DND-41 (cell line): ENCODE data around the gene MACROD2.

Experiments used
- ATAC-seq: fragments of 200-7000 bp; cut with Tn5 transposase; 3 replicates; pipeline ENCODE4 v1.9.1; 2021; ENCODE audit warnings: low read depth; ENCODE audit not compliant: insufficient read depth
- DNase-seq: peaks from one replicate; pipeline ENCODE4 v3.0.0-alpha.2; 2020
- H2AFZ ChIP-seq: 2 replicates; pipeline ENCODE4 v1.6.0; 2012; ENCODE audit warnings: low read depth, low read length
- H3K27ac ChIP-seq: 2 replicates; pipeline ENCODE4 v1.5.1; 2012; ENCODE audit warnings: low read length, inconsistent platforms
- H3K27me3 ChIP-seq: fragments of 200-600 bp; sonication (generic); 2 replicates; pipeline ENCODE4 v1.6.0; 2012; ENCODE audit warnings: low read length, mild to moderate bottlenecking, inconsistent platforms; ENCODE audit not compliant: insufficient read depth, poor library complexity
- H3K36me3 ChIP-seq: 2 replicates; pipeline ENCODE4 v1.5.1; 2012; ENCODE audit warnings: low read length, inconsistent platforms; ENCODE audit not compliant: insufficient read depth
- H3K4me1 ChIP-seq: 2 replicates; pipeline ENCODE4 v1.5.1; 2012; ENCODE audit warnings: mild to moderate bottlenecking, low read length; ENCODE audit not compliant: insufficient read depth
- H3K4me2 ChIP-seq: 2 replicates; pipeline ENCODE4 v1.6.0; 2012; ENCODE audit warnings: mild to moderate bottlenecking, moderate library complexity, low read length, inconsistent platforms; ENCODE audit not compliant: insufficient read depth
- H3K4me3 ChIP-seq, 2 experiments: fragments of 200-600 bp in 1 of 2; shearing (Covaris generic) in 1 of 2; 2 replicates each; pipeline ENCODE4 v1.5.1; 2012 to 2016; ENCODE audit warnings: inconsistent platforms in 2 of 2, low read length in 2 of 2, mild to moderate bottlenecking in 2 of 2, low read depth in 1 of 2, moderate library complexity in 1 of 2
- H3K79me2 ChIP-seq: 2 replicates; pipeline ENCODE4 v1.6.0; 2012; ENCODE audit warnings: low read length, inconsistent platforms; ENCODE audit not compliant: insufficient read depth
- H3K9ac ChIP-seq: 2 replicates; pipeline ENCODE4 v1.6.0; 2012; ENCODE audit warnings: low read depth, mild to moderate bottlenecking, inconsistent platforms, low read length, moderate library complexity
- H3K9me3 ChIP-seq: 2 replicates; pipeline ENCODE4 v1.5.1; 2012; ENCODE audit warnings: low read length, moderate library complexity, mild to moderate bottlenecking, inconsistent platforms; ENCODE audit not compliant: insufficient read depth, severe bottlenecking
- H4K20me1 ChIP-seq: 2 replicates; pipeline ENCODE4 v1.6.0; 2012; ENCODE audit warnings: low read length; ENCODE audit not compliant: insufficient read depth
- EZH2 ChIP-seq: IDR thresholded peaks from 3 replicates; pipeline ENCODE4 v1.6.1; 2012; ENCODE audit warnings: borderline replicate concordance, low read depth, mild to moderate bottlenecking, moderate library complexity, low read length, inconsistent platforms; ENCODE audit not compliant: severe bottlenecking
- TF ChIP-seq, protein P1 (sequence below): IDR thresholded peaks from 2 replicates; pipeline ENCODE4 v1.5.1; 2012; ENCODE audit warnings: borderline replicate concordance, low read length, moderate library complexity, mild to moderate bottlenecking; ENCODE audit not compliant: poor library complexity, severe bottlenecking; ENCODE audit errors: extremely low read depth

The MACROD2 gene

DNA sequence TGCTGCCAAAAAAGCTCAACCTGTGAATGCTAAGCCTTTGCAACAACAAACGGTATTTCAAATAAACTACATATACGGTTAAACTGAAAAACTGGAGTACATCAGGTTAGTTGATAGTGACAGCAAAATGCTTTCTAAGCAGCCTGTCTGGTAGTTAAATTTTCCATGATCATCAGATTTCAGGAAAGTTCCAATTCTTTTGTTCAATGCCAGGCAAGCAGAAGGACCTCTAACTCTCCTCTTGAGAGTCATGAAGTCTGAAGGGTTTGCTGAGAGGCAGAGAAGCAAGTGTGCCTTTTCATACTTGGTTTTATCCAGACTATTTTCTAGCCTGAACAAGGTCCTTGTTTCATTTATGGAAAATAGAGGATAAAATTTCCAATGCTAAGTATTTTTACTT lies 337.6 kb downstream of the MACROD2 start:
- TF ChIP-seq, protein P1, sequence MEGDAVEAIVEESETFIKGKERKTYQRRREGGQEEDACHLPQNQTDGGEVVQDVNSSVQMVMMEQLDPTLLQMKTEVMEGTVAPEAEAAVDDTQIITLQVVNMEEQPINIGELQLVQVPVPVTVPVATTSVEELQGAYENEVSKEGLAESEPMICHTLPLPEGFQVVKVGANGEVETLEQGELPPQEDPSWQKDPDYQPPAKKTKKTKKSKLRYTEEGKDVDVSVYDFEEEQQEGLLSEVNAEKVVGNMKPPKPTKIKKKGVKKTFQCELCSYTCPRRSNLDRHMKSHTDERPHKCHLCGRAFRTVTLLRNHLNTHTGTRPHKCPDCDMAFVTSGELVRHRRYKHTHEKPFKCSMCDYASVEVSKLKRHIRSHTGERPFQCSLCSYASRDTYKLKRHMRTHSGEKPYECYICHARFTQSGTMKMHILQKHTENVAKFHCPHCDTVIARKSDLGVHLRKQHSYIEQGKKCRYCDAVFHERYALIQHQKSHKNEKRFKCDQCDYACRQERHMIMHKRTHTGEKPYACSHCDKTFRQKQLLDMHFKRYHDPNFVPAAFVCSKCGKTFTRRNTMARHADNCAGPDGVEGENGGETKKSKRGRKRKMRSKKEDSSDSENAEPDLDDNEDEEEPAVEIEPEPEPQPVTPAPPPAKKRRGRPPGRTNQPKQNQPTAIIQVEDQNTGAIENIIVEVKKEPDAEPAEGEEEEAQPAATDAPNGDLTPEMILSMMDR, result no peak
- no peak for TF ChIP-seq EZH2
- DNase-seq (no peak), ATAC-seq (no peak)
- Histone ChIP-seq H3K4me2 (no peak overlapping the region), H3K9ac (no peak overlapping the region), H3K9me3 (no peaks in the 10 kb centered on the region), H3K36me3 (no peaks in the 10 kb centered on the region), H3K27ac (no peak overlapping the region), H3K4me1 (peaks cover 2% of the 10 kb centered on the region; the same call in 1 of the 2 replicates), H3K4me3 (no peak overlapping the region), H4K20me1 (no peaks in the 10 kb centered on the region), H3K79me2 (no peaks in the 10 kb centered on the region), H3K27me3 (peaks cover 34% of the 10 kb centered on the region), H2AFZ (no peak overlapping the region)

DNA sequence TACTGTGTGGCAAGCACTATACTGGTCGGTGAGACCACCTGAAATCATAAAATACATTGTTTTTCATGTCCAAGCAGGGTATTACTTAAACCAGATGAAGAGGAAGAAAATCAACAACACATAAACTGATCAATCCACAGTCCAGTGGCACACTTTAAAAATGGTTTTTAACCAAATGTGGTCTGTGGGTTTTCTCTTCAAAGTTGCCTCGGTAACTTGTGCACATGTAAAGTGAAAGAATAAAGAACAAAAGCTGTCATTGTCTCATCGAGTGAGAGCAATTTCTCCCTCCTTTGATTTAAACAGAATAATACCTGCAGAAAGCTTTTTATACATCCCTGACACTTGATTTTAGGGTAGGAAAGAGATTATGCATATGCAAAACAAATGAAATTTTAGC lies 338.4 kb downstream of the MACROD2 start:
- peaks cover 34% of the 10 kb centered on the region for H3K27me3 ChIP-seq
- H3K9me3 ChIP-seq, result no peaks in the 10 kb centered on the region
- no peak overlapping the region for H3K9ac ChIP-seq
- H3K36me3 ChIP-seq, result no peaks in the 10 kb centered on the region
- no peak overlapping the region for H3K4me3 ChIP-seq
- TF ChIP-seq, protein P1, result no peak
- TF ChIP-seq EZH2, result peak; percentile 2
- ATAC-seq (no peak), DNase-seq (no peak)
- peaks cover 2% of the 10 kb centered on the region; the same call in 1 of the 2 replicates for H3K4me1 ChIP-seq
- H3K79me2 ChIP-seq, result no peaks in the 10 kb centered on the region
- no peak overlapping the region for H3K27ac ChIP-seq
- H4K20me1 ChIP-seq, result no peaks in the 10 kb centered on the region
- H2AFZ ChIP-seq, result no peak overlapping the region
- no peak overlapping the region for H3K4me2 ChIP-seq

DNA sequence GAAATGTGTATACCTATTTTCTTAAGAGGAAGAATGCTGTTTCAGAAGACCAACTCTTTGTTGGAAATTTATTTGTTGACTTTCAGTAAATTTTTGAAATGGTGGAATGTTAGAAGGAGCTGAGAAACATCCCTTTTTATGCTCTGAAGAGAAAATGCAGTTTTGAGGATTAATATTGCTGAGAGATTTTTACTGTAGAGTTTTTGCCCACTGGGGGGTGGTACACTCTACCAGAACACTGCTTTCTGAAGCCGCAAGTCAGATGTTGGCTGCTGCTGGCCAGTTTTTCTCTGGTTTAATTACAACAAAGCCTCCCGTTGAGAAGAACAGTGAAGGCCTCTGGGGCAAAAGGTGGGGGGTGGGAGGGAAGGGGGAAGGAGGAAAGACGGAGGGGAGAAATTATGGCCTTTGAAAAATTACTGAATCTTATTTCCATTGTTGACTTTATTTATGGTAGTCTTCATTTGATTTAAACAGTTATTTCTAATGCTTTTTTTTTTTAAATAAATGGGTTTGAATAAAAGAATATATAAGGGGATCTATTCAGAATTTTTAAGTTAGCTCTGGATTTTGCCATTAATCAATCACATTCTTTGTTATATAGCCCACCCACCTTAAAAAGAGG lies 339.1 kb downstream of the MACROD2 start:
- no peak overlapping the region for H3K27ac ChIP-seq
- ATAC-seq, result no peak
- H3K4me2 ChIP-seq, result no peak overlapping the region
- H3K4me1 ChIP-seq, result peaks cover 2% of the 10 kb centered on the region; the same call in 1 of the 2 replicates
- peaks cover 30% of the 10 kb centered on the region for H3K27me3 ChIP-seq
- TF ChIP-seq, protein P1, result peak; percentile 40
- peak; percentile 15 for TF ChIP-seq EZH2
- no peak for DNase-seq
- H4K20me1 ChIP-seq, result no peaks in the 10 kb centered on the region
- H2AFZ ChIP-seq, result no peak overlapping the region
- H3K36me3 ChIP-seq, result no peaks in the 10 kb centered on the region
- H3K9ac ChIP-seq, result no peak overlapping the region
- H3K9me3 ChIP-seq, result no peaks in the 10 kb centered on the region
- no peaks in the 10 kb centered on the region for H3K79me2 ChIP-seq
- H3K4me3 ChIP-seq, result no peak overlapping the region
